Measurements from ENCODE around the gene CDYL2. TPM values are rescaled to one million over a fixed set of nuclear protein-coding genes. Genes with fewer than 3 reads are reported as not detected.
"Not testable (repeated sequence)": the region's sequence is repeated elsewhere in the genome, so short reads cannot be mapped to it uniquely, and the experiment has no call there.

The CDYL2 gene
- total RNA-seq, 1 experiment from 2014 or later, result 7.1 TPM

GRCh38 chr16:80825365-80825758 is 21.0 kb upstream of the CDYL2 start:
- intact Hi-C loops (cut with micrococcal nuclease), result no loop called here
- POLR2A ChIA-PET, result no interaction called here
- H3K4me3 Mint-ChIP-seq (ENCODE audit: unreplicated experiment), result no peak overlapping the region
- DNase-seq (ENCODE audit: unreplicated experiment), result no peak
- H3K4me1 Mint-ChIP-seq (ENCODE audit: insufficient read depth, unreplicated experiment), result no peaks in the 10 kb centered on the region
- H3K27me3 Mint-ChIP-seq (ENCODE audit: insufficient read depth, unreplicated experiment), result peaks cover 32% of the 10 kb centered on the region
- CTCF ChIA-PET, result interaction anchor here (0.6 to 3.7 kb wide), 18 partner anchors 9 to 1777 kb away, joined by 3 to 21 read pairs (median 3); no protein-coding TSS in a partner anchor
- H3K36me3 Mint-ChIP-seq (ENCODE audit: insufficient read depth, unreplicated experiment), result no peaks in the 10 kb centered on the region
- no TSS peak for BruUV-seq (replicated peaks)
- H3K27ac Mint-ChIP-seq (ENCODE audit: low read depth, unreplicated experiment), result no peak overlapping the region
- TF ChIP-seq, protein P1, sequence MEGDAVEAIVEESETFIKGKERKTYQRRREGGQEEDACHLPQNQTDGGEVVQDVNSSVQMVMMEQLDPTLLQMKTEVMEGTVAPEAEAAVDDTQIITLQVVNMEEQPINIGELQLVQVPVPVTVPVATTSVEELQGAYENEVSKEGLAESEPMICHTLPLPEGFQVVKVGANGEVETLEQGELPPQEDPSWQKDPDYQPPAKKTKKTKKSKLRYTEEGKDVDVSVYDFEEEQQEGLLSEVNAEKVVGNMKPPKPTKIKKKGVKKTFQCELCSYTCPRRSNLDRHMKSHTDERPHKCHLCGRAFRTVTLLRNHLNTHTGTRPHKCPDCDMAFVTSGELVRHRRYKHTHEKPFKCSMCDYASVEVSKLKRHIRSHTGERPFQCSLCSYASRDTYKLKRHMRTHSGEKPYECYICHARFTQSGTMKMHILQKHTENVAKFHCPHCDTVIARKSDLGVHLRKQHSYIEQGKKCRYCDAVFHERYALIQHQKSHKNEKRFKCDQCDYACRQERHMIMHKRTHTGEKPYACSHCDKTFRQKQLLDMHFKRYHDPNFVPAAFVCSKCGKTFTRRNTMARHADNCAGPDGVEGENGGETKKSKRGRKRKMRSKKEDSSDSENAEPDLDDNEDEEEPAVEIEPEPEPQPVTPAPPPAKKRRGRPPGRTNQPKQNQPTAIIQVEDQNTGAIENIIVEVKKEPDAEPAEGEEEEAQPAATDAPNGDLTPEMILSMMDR (IDR thresholded peaks at IDR 0.05; ENCODE audit: unreplicated experiment), result no peak
- H3K9me3 Mint-ChIP-seq (ENCODE audit: unreplicated experiment), result no peaks in the 10 kb centered on the region

- POLR2A ChIA-PET, result interaction anchor here (0.5 to 0.7 kb wide), 3 partner anchors 273 to 940 kb away, joined by 3 to 5 read pairs (median 3); no protein-coding TSS in a partner anchor
- CTCF ChIA-PET, result interaction anchor here (0.6 to 3.7 kb wide), 27 partner anchors 8 to 1776 kb away, joined by 3 to 21 read pairs (median 3); no protein-coding TSS in a partner anchor
- DNase-seq (ENCODE audit: unreplicated experiment), result peak; percentile 57
- no TSS peak for BruUV-seq (replicated peaks)
- Mint-ChIP-seq H3K4me1 (ENCODE audit: insufficient read depth, unreplicated experiment) (no peaks in the 10 kb centered on the region), H3K36me3 (ENCODE audit: insufficient read depth, unreplicated experiment) (no peaks in the 10 kb centered on the region), H3K4me3 (ENCODE audit: unreplicated experiment) (no peak overlapping the region), H3K9me3 (ENCODE audit: unreplicated experiment) (no peaks in the 10 kb centered on the region), H3K27me3 (ENCODE audit: insufficient read depth, unreplicated experiment) (peaks cover 32% of the 10 kb centered on the region), H3K27ac (ENCODE audit: low read depth, unreplicated experiment) (no peak overlapping the region)
- TF ChIP-seq, protein P1 (IDR thresholded peaks at IDR 0.05; ENCODE audit: unreplicated experiment), result peak; percentile 73
- intact Hi-C loops (cut with micrococcal nuclease), result loop anchor here (1.0 kb wide), 1 partner anchor 297 kb away; no protein-coding TSS in a partner anchor
Observed at GRCh38 chr16:80824623-80825364, 20.4 kb upstream of the CDYL2 start.

- intact Hi-C loops (cut with micrococcal nuclease), result no loop called here
- BruUV-seq (replicated peaks), result no TSS peak
- H3K9me3 Mint-ChIP-seq (ENCODE audit: unreplicated experiment), result no peaks in the 10 kb centered on the region
- ChIA-PET POLR2A (interaction anchor here (0.9 kb wide), 1 partner anchor 11 kb away, joined by 3 read pairs; no protein-coding TSS in a partner anchor), CTCF (interaction anchor here (0.6 kb wide), 1 partner anchor 282 kb away, joined by 4 read pairs; no protein-coding TSS in a partner anchor)
- peaks cover 23% of the 10 kb centered on the region for H3K27me3 Mint-ChIP-seq (ENCODE audit: insufficient read depth, unreplicated experiment)
- no peak overlapping the region for H3K27ac Mint-ChIP-seq (ENCODE audit: low read depth, unreplicated experiment)
- H3K4me3 Mint-ChIP-seq (ENCODE audit: unreplicated experiment), result no peak overlapping the region
- H3K36me3 Mint-ChIP-seq (ENCODE audit: insufficient read depth, unreplicated experiment), result no peaks in the 10 kb centered on the region
- TF ChIP-seq, protein P1 (IDR thresholded peaks at IDR 0.05; ENCODE audit: unreplicated experiment), result no peak
- no peaks in the 10 kb centered on the region for H3K4me1 Mint-ChIP-seq (ENCODE audit: insufficient read depth, unreplicated experiment)
- DNase-seq (ENCODE audit: unreplicated experiment), result no peak
Observed at GRCh38 chr16:80819988-80820387, 15.6 kb upstream of the CDYL2 start.

- TF ChIP-seq, protein P1 (IDR thresholded peaks at IDR 0.05; ENCODE audit: unreplicated experiment), result no peak
- intact Hi-C loops (cut with micrococcal nuclease), result no loop called here
- CTCF ChIA-PET, result interaction anchor here (0.9 to 1.2 kb wide), 2 partner anchors 9 to 289 kb away, joined by 3 to 5 read pairs; no protein-coding TSS in a partner anchor
- POLR2A ChIA-PET, result interaction anchor here (0.6 to 0.7 kb wide), 2 partner anchors 47 to 388 kb away, joined by 3 to 4 read pairs; no protein-coding TSS in a partner anchor
- H3K4me3 Mint-ChIP-seq (ENCODE audit: unreplicated experiment), result no peak overlapping the region
- DNase-seq (ENCODE audit: unreplicated experiment), result no peak
- peaks cover 12% of the 10 kb centered on the region for H3K27me3 Mint-ChIP-seq (ENCODE audit: insufficient read depth, unreplicated experiment)
- BruUV-seq (replicated peaks), result no TSS peak
- H3K27ac Mint-ChIP-seq (ENCODE audit: low read depth, unreplicated experiment), result no peak overlapping the region
- H3K36me3 Mint-ChIP-seq (ENCODE audit: insufficient read depth, unreplicated experiment), result peaks cover 7% of the 10 kb centered on the region
- H3K4me1 Mint-ChIP-seq (ENCODE audit: insufficient read depth, unreplicated experiment), result no peaks in the 10 kb centered on the region
- no peaks in the 10 kb centered on the region for H3K9me3 Mint-ChIP-seq (ENCODE audit: unreplicated experiment)
Observed at GRCh38 chr16:80816356-80816755, 12.0 kb upstream of the CDYL2 start.

DNA sequence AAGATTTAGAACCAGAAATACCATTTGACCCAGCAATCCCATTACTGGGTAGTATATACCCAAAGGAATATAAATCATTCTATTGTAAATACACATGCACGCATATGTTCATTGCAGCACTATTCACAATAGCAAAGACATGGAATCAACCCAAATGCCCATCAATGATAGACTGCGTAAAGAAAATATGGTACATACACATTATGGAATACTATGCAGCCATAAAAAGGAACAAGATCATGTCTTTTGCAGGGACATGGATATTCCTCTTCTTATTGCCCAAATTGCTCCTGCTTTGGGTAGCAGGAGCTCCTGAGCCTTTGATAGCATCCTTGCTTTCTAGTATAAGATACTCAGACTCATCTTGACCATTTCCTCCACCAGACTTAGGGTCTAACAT is 10.9 kb upstream of the CDYL2 start:
- not testable (repeated sequence) for H3K9me3 Mint-ChIP-seq (ENCODE audit: unreplicated experiment); BruUV-seq (replicated peaks)

More for the DNA sequence above, 10.9 kb upstream of the CDYL2 start:
- H3K27ac Mint-ChIP-seq (ENCODE audit: low read depth, unreplicated experiment); H3K4me3 Mint-ChIP-seq (ENCODE audit: unreplicated experiment); intact Hi-C loops (cut with micrococcal nuclease); H3K4me1 Mint-ChIP-seq (ENCODE audit: insufficient read depth, unreplicated experiment); DNase-seq (ENCODE audit: unreplicated experiment); H3K36me3 Mint-ChIP-seq (ENCODE audit: insufficient read depth, unreplicated experiment); POLR2A ChIA-PET: not testable (repeated sequence)
- CTCF ChIA-PET, result interaction anchor here (0.6 to 1.4 kb wide), 4 partner anchors 10 to 608 kb away, joined by 3 read pairs; no protein-coding TSS in a partner anchor
- H3K27me3 Mint-ChIP-seq (ENCODE audit: insufficient read depth, unreplicated experiment), result peaks cover 11% of the 10 kb centered on the region

Data from MCF 10A (cell line).